ENCODE measurements around the gene GALNT16.

- TF ChIP-seq CTCF (IDR thresholded peaks at IDR 0.05; ENCODE audit: borderline replicate concordance, extremely low read depth, low read length, poor library complexity, severe bottlenecking) (no peak), EZH2 (IDR thresholded peaks at IDR 0.05; ENCODE audit: borderline replicate concordance, low read depth, low read length, severe bottlenecking) (no peak)
These were observed 144.5 kb downstream of the GALNT16 start for GRCh38 chr14:69404478-69404877.
